HK-2 (cell line): ENCODE results near the gene ATP1B2.
A peak's percentile ranks its signal among the peaks of the same experiment; 100 is the strongest.

Source experiments
- DNase-seq: peaks from one replicate; pipeline ENCODE4 v3.0.0-alpha.2; 2018; ENCODE audit not compliant: unreplicated experiment

ATP1B2 gene

GRCh38 chr17:7685533-7686221 is 35.0 kb downstream of the ATP1B2 start:
- peak; percentile 86 for DNase-seq

GRCh38 chr17:7686222-7687071 is 35.7 kb downstream of the ATP1B2 start:
- DNase-seq, result peak; percentile 75

GRCh38 chr17:7687072-7687907 is 36.6 kb downstream of the ATP1B2 start, which contains the start of gene TP53:
TP53 (minus strand) TSS chr17:7687490; CDS start chr17:7676594, 10,896 bp downstream.
- peak; percentile 87 for DNase-seq

- DNase-seq, result peak; percentile 98
Measured at GRCh38 chr17:7687908-7688807, 37.4 kb downstream of the ATP1B2 start, which contains the start of gene WRAP53. WRAP53 (plus strand) TSS chr17:7688477; CDS start chr17:7688649, 172 bp downstream.

GRCh38 chr17:7688808-7689316 is 38.1 kb downstream of the ATP1B2 start:
- DNase-seq, result no peak

- no peak for DNase-seq
Measured at GRCh38 chr17:7695586-7695985, 44.9 kb downstream of the ATP1B2 start.

GRCh38 chr17:7697828-7698588 is 47.3 kb downstream of the ATP1B2 start:
- DNase-seq, result no peak

- no peak for DNase-seq
Measured at GRCh38 chr17:7700510-7700909, 49.8 kb downstream of the ATP1B2 start.

- no peak for DNase-seq
Measured at GRCh38 chr17:7701681-7702080, 51.0 kb downstream of the ATP1B2 start.

- DNase-seq, result no peak
Measured at GRCh38 chr17:7702776-7703175, 52.0 kb downstream of the ATP1B2 start.

GRCh38 chr17:7703584-7704479 is 53.1 kb downstream of the ATP1B2 start:
- no peak for DNase-seq

- no peak for DNase-seq
Measured at GRCh38 chr17:7704601-7705268, 54.0 kb downstream of the ATP1B2 start, which contains the start of gene EFNB3. EFNB3 (plus strand) TSS chr17:7705202; CDS start chr17:7705599, 397 bp downstream.

GRCh38 chr17:7705269-7706255 is 54.8 kb downstream of the ATP1B2 start:
- DNase-seq, result no peak

- DNase-seq, result no peak
Measured at GRCh38 chr17:7706631-7707354, 56.1 kb downstream of the ATP1B2 start.
